DMS79 treated with DMSO at 0.1 percent for 48 hours (cell line): ENCODE measurements around the gene CTNND2.

ENCODE experiments used
- DNase-seq: peaks from one replicate; lab custom pipeline; 2025; lab: John Stamatoyannopoulos, UW

CTNND2 gene

DNA sequence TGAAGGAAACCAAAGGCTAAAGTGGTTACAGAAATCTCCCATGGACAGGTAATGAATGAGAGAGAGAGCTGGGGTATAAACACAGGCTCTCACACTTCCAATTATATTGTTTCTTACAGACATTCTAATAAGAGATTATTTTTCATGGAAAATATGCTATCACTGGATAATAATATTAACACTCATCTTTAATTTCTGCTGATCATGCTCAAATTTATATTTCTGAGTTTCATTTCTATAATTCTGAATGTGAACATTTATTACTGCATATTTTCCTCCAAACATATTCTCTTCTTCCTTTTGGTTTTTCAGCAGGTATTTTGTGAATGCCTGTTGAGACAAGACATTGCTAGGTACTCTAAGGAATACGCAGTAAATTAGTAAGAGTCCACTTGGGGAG lies 733.0 kb downstream of the CTNND2 start:
- DNase-seq: no peak

DNA sequence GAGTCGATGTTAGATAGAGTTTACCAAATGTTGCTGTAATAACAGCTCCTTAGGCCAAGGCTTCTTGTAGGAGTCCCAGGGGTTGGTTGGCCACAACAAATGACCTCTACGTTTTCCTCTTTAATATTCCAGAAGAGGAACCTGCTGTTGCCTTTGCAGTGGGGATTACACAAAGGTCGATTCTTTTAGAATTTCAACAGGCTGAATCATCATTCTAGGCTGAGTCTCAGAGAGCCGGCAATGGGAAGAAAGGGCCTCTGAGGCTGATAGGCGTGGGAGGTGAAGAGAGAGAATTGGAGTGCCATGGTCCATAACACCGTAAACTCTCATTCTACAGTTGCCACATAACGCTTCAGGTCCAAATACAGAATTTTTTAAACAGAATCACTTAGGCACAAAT lies 737.3 kb downstream of the CTNND2 start:
- DNase-seq: no peak

DNA sequence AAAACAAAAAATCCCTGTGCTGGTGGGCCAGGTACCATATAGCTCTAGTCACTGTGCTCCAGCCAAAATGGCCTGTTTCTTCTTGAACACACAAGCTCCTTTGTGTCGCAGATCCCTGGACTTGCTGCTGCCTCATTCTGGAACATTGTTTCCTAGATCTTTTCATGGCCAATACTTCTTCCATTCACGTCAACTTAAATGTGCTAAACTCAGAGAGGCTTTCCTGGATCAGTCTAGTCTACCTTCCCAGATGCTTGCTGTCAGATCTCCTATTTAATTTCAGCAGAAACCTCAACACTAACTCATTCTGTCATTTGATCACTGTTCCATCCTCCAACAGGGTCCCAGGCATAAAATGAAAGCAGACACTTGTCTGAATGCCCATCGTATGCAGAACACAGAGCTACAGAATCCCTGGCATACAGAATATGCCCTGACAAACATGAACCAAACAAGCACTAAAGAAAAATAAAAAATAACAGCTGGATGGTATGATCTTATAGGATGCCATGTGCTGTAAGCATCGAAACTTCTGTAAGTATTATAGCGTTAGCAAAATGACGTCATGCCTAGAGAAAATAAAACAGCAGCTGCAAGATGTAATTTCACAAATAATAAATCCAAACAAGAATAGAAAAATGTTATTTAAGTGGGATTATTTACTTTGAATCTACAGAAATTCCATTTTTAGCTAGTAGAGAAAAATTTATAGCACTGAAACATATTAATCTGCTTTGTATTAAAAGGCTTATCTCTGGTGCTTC lies 739.5 kb downstream of the CTNND2 start:
- DNase-seq: no peak

GRCh38 chr5:11157132-11157531 lies 747.1 kb downstream of the CTNND2 start:
- DNase-seq: no peak

DNA sequence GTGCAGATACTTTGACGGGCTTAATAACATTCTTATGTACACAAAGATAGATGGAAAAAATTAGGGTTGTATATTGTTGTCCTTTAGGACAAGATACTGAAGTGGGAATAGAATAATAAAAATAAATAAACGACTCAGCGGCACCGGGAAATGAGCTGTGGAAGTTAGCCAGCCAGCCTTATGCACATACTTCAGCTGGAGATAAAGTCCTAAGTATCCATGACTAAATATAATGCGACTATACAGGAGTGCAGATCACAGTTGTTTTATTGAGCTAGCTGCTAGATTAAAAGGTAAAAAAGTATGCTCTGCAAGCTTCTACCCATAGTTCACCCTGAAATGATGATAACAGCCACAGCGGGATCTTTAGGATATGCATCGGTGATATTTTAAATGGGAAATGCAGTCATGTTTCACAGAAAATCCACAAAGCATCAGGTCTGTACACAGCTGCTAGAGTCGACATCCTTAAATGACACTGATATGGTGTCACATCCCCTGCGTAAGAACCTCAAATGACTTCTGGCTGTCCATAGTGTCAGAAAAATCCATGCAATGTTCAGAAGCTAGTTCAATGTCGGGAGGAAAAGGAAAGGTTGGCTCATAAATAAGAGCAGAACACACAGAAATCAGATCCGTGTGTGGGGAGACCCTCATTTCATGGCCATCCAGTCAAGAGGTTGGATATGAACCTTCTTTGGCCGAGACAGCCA lies 750.4 kb downstream of the CTNND2 start:
- DNase-seq: no peak

- no peak for DNase-seq
Measured at GRCh38 chr5:11152368-11152767, 751.9 kb downstream of the CTNND2 start.

- no peak for DNase-seq
Measured at GRCh38 chr5:11150976-11151375, 753.3 kb downstream of the CTNND2 start.

- no peak for DNase-seq
Measured at GRCh38 chr5:11148810-11149539, 755.3 kb downstream of the CTNND2 start.

GRCh38 chr5:11146171-11146570 lies 758.1 kb downstream of the CTNND2 start:
- no peak for DNase-seq

- DNase-seq: no peak
Measured at GRCh38 chr5:11143456-11144267, 760.6 kb downstream of the CTNND2 start.

DNA sequence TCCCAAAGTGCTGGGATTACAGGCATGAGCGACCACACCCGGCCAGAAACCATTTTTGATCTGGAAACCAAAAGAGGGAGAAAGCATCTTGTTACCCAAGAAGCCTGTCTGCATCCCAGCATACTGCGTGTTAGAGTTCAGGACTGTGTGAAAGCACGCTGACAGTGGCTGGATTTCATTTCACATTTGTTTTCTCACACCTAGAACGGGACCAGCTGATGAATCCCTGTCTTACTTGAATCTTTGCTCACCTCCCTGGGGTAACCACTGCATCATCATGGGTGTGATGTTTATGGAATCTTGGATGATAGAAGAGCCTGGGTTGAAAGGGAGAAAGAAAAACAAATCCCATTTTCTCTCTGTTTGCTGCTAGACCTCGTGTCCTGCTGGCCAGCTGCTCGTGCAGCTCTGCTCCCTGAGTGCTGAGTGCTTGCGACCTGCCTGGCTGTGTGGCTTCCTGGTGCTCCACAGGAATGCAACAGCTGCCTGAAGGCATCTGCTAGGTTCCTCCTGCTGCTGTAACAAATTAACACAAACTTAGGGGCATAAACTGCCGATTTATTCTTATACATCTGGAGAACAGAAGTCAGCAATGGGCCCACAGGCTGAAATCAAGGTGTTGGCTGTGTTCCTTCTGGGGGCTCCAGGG lies 764.9 kb downstream of the CTNND2 start:
- DNase-seq: no peak

DNA sequence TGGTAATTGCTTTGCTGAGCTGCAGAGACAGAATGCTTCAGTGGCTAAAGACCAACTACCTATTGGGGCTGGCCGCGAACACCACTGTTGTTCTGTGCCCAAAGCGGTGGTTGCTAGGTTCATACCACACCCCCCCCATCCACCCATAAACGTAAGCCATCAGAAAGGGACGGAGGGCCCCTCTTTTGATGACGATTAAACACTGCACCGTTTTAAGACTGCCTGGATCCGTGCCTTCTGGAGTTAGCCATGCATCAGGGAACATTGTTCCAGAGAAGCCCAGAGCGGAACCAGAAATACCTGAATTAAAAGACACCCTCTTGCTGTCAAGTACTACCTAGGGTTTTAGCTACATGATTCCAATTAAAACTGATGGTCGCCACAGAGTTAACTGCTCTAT lies 774.1 kb downstream of the CTNND2 start:
- no peak for DNase-seq

DNA sequence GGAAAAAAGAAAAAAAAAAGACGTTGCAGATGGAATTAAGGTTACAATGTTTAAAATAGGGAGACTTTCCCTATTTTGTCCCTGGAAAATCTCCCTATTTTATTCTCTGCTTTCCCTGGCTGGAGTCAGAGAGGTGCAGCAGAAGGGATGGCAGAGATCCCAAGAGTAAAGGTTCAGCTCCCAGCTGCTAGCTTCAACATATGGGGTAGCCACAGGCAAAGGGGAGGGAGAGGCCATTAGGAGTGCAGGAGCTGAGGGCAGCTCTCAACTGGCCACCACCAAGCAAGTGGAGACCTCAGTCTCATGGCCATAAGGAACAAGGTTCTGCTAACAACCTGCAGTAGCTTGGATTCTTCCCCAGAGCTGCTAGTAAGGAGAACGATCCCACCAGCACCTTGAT lies 776.2 kb downstream of the CTNND2 start:
- DNase-seq: no peak

DNA sequence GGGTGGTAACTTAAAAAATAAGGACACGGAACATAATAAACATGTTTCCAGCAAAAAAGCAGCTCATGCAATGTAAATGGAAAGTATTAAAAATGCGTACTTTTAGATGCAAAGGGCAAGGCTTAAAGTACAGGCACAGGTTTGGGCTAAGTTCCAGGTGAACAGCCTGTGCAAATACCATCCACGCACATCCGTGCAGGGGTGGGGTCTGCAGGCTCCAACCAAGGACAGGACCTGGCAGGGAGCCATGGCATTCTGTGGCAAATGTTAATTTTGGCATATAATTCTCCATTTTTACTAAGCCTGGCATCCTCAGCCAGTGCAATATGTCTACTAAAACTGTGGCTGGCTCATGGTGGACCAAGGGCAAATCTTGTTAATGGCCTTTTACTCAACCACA lies 777.4 kb downstream of the CTNND2 start:
- DNase-seq: no peak

- no peak for DNase-seq
Measured at GRCh38 chr5:11121885-11122284, 782.4 kb downstream of the CTNND2 start.

- DNase-seq: no peak
Measured at GRCh38 chr5:11110128-11110527, 794.1 kb downstream of the CTNND2 start.

DNA sequence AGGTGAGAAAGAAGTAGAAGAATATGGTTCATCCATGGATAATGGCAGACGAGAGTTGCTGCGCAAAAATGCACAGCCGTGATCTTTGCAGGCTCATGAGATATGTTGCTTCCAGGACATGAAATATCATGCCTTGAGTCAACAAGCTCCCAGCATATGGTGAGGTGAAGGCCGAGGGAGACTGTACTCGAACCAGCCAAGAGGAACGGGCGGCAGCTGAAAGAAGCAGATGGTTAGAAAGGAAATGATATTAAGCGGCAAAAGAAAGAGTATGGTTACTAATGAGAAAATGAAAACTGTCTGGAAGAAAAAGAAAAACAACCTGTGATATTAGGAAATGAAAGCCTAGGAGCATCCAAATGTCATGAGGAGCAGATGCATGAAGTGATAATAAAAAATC lies 798.5 kb downstream of the CTNND2 start:
- DNase-seq: no peak

DNA sequence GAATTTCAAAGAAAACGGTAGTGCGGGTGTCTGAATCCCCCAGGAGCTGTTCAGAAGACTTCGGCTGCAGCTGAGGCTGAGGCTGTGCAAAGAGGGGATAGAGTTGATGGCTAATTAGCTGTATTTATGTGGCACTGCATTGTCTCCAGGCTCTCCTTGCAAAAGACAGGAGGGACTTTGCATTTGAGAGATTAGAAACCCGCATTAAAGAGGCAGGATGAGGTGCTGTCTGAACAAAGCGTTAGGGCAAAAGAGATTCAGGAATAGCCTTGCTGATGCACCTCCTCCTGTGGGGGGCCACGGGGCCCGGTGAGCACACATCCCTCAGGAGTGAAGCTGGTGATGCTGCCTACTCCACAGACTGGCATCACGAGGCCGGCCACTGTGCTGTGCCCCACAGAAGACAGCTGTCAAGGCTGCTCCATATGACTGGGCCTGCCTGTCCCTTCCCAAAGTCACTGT lies 799.6 kb downstream of the CTNND2 start:
- no peak for DNase-seq

DNA sequence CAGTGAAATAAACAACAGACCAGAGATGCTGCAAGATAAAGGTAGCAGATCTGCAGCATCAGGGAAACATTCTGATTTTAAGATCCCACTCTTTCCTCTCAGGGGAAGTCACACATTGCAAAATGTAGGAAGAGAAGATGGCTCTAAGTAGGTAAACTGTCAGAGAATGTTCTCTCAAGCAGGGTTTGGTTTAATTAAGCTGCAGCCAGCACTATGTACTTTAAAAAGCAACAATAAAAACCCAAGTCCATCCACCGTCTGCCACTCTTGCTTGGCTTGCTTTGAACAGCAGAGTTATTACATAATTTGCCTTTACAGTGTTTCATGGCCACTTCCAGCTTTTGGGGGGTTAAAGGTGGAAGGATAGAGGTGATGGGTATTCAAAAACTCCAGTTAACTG lies 800.0 kb downstream of the CTNND2 start:
- DNase-seq: no peak

- DNase-seq: no peak
Measured at GRCh38 chr5:11084111-11084510, 820.1 kb downstream of the CTNND2 start.

DNA sequence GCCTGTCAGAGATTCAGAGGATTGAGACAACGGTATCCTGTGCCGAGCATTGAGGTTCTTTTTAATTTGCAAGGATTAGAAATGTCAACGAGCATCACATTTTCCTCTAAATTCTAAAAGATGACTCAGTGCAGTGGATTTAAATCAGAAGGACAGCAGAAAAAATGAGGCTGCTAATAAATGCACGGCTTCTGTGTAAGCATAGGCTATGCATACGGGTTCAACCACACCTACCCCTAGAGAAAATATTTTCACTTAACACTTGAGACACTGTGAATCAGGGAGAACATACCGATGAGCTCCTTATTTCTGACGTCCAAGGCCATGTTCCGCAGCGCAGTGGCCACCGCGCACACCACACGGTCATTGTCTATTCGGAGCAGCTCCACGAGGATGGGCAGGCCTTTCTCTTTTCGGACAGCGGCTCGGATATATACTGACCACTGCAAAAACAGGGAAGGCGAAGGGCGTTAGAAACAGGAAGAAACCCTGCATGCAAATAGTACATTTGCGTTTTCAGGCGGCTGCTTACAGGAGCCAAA lies 821.8 kb downstream of the CTNND2 start:
- DNase-seq: no peak
